Muscle of back (tissue), 11 donors: ENCODE measurements around the gene SLC4A9. TPM values are rescaled to one million over a fixed set of nuclear protein-coding genes. Genes with fewer than 3 reads are reported as not detected.
"Not testable (repeated sequence)": the region's sequence is repeated elsewhere in the genome, so short reads cannot be mapped to it uniquely, and the experiment has no call there.

Source experiments
- DNase-seq, 3 donors: peaks; one replicate each; pipeline versions ENCODE4 v3.0.0 to v3.0.0-alpha.2; 2013
- polyA plus RNA-seq, 10 donors: library from polyadenylated mRNA; unstranded; fragments of 120-200 nt; gene quantifications; one replicate each; pipeline ENCODE4 v1.2.1, GENCODE V29; 2013; ENCODE audit not compliant: insufficient read length in 10 of 10

SLC4A9 gene
- polyA plus RNA-seq, 10 donors, result 0.14 to 0.30 (median 0.17) TPM; not detected in 7

GRCh38 chr5:140398379-140398811 is 38.4 kb downstream of the SLC4A9 start:
- no peak for DNase-seq

- no peak for DNase-seq
These were observed 40.2 kb downstream of the SLC4A9 start for GRCh38 chr5:140399979-140400729.

- peak; percentile 96 to 99 (median 97) for DNase-seq
These were observed 40.9 kb downstream of the SLC4A9 start for GRCh38 chr5:140400730-140401361.

DNA sequence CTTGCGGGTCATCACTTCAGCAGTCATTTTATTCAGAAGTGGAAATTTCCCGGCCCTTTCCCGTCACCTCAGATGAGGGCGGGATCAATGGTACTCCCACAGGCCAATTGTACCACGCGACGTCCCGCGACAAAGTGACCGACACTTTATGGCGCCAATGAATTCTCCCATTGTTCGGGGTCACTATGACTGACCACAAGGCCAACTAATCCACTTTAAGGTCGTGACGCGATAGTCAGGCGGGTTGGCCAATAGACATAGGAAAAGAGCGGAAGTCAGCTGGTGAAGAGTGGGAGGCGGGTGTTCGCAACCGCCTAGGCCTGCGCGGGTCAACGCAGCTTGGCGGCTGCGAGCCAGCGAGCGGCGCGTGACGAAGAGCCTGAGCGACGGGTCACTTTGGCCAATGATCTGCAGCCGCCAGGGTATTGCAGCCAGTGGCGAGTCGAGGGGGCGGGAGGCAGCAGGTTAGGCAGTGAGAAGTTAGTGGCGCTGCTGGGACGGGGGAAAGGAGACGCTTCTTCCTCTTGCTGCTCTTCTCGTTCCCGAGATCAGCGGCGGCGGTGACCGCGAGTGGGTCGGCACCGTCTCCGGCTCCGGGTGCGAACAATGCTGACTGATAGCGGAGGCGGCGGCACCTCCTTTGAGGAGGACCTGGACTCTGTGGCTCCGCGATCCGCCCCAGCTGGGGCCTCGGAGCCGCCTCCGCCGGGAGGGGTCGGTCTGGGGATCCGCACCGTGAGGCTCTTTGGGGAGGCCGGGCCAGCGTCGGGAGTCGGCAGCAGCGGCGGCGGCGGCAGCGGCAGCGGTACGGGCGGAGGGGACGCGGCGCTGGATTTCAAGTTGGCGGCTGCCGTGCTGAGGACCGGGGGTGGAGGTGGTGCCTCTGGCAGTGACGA is 41.6 kb downstream of the SLC4A9 start, which contains the start of gene ANKHD1:
TSS of gene ANKHD1 (plus strand) at position 472 of the 896 bp plus-strand sequence. CDS start at position 607, 135 bp downstream.
- peak; percentile 100 for DNase-seq

DNA sequence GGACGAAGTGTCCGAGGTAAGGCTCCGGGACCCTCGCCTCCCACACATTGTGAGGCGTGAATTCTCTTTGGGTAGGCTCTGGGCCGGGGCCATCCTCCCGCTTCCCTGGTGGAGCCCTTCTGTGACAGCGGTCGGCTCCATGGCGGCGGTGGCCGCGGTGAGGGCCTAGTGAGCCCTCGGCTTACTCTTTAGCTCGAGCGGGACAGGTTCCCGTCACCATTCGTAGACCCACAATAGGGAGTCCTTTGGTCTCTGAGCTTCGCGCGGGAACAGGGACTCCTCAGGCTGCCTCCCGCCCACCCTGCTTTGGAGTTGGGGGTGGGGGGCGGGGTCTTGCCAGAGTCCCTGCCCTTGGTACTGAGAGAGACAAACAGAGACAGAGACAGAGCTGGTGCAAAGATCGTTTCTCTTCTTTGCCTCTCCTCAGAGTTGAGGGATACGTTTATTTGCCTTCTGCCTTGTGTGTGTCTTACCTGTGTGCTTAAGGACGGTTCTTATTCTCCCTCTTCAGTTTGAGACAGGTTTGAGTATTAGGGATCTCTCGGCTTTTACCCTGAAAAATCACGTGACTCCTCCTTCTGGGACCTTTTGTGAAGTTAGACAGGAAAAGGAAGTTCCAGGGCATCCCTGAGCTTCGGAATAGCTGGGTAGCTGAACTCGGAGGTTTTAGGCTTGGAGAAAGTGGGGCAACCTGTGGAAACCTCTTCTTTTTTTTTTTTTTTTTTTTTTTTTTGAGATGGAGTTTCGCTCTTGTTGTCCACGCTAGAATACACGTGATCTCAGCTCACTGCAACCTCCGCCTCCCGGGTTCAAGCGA is 42.5 kb downstream of the SLC4A9 start:
- DNase-seq, result peak; percentile 27 to 80 (median 55)

- no peak for DNase-seq
These were observed 43.6 kb downstream of the SLC4A9 start for GRCh38 chr5:140403613-140404012.

DNA sequence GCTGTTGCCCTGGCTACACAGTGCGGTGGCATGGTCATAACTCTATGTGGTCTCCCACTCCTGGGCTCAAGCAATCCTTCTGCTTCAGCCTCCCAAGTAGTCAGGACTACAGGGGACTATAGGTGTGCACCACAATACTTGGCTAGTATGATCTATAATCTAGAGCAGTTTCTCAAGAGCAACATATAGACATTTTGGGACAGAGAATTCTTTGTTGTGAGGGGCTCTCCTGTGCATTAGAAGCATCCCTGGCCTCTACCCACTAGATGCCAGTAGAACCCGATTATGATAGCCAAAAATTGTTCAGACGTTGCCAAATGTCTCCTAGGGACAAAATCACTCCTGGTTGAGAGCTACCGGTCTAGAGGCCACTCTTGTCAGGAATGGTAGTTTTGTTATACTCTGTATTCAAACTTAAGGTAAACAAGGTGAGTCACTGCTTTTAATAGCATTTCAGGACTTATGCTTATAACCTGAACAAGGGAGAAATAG is 48.8 kb downstream of the SLC4A9 start:
- DNase-seq, result no peak

- no peak for DNase-seq
These were observed 53.2 kb downstream of the SLC4A9 start for GRCh38 chr5:140413230-140413629.

DNA sequence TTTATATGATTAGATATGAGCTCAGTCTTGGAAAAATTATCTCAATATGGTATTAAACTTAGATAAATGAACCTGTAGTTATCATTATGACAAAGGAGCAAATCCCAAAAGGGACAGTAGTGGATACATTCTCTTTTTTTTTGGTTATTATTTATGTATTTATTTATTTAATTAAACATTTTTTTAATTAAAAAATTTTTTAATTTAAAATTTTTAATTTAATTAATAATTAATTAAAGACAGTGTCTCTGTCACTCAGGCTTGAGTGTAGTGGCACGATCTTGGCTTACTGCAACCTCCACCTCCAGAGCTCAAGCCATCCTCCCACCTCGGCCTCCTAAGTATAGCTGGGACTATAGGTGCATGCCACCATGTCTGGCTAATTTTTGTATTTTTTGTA is 57.2 kb downstream of the SLC4A9 start:
- DNase-seq, result no peak

DNA sequence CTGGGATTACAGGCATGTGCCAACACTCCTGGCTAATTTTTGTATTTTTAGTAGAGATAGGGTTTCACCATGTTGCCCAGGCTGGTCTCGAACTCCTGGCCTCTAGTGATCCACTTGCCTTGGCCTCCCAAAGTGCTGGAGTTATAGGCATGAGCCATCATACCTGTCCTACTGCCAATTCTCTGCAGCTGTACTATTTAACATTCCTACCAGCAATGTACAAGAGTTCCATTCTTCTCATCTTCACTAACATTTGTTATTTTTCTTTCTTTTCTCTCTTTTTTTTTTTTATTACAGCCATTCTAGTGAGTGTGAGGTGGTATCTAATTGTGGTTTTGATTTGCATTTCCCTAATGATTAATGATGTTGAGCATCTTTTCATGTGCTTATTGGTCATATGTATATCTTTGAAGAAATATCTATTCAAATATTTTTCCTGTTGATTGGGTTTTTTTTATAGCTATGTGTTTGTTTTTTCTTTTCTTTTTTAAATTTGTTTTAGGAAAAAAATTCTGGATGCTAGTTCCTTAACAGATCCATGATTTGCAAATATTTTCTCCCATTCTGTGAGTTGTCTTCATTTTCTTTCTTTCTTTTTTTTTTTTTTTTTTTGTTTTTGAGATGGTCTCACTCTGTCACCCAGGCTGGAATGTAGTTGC is 59.0 kb downstream of the SLC4A9 start:
- no peak for DNase-seq

GRCh38 chr5:140420226-140420570 is 60.2 kb downstream of the SLC4A9 start:
- no peak for DNase-seq

GRCh38 chr5:140420665-140421361 is 60.8 kb downstream of the SLC4A9 start:
- no peak for DNase-seq

- not testable (repeated sequence) for DNase-seq
These were observed 61.4 kb downstream of the SLC4A9 start for GRCh38 chr5:140421375-140421774.

- no peak for DNase-seq
These were observed 63.6 kb downstream of the SLC4A9 start for GRCh38 chr5:140423609-140424008.

DNA sequence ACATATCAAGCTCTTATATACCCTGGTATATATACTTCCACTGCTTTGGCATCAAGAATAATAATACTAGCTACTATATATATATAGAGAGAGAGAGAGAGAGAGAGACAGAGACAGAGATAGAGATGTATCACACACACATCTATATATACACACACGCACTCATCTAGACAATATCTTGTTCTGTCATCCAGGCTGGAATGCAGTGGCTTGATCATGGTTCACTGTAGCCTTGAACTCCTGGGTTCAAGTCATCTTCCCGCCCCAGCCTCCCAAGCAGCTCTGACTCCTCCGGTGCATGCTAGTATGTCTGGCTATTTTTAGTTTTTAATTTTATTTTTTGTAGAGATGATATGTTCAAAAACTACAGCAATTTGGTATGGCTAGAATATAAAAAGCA is 64.1 kb downstream of the SLC4A9 start:
- DNase-seq, result no peak

Other genes starting within 250 kb of the SLC4A9 start
- gene PURA, start 246.1 kb upstream of the SLC4A9 start, polyA plus RNA-seq, result 10 to 100 TPM in 2 of 10 donors, 1 to 10 TPM in 8; 8.2 to 11.9 (median 9.4) TPM
- gene IGIP, start 234.3 kb upstream of the SLC4A9 start, polyA plus RNA-seq, result 1 to 10 TPM; 4.0 to 8.7 (median 5.4) TPM
- 10 to 100 TPM; 19.6 to 40.6 (median 37.0) TPM for gene CYSTM1, start 185.0 kb upstream of the SLC4A9 start, polyA plus RNA-seq
- gene PFDN1, start 57.1 kb upstream of the SLC4A9 start, polyA plus RNA-seq, result 10 to 100 TPM; 63.7 to 88.9 (median 73.7) TPM
- gene HBEGF, start 13.6 kb upstream of the SLC4A9 start, polyA plus RNA-seq, result 10 to 100 TPM; 11.9 to 35.3 (median 16.6) TPM
- gene ANKHD1, start 41.6 kb downstream of the SLC4A9 start, polyA plus RNA-seq, result 10 to 100 TPM; 53.5 to 87.5 (median 65.3) TPM
- gene EIF4EBP3, start 187.5 kb downstream of the SLC4A9 start, polyA plus RNA-seq, result 10 to 100 TPM in 2 of 10 donors, 1 to 10 TPM in 8; 6.2 to 13.0 (median 8.0) TPM
- 10 to 100 TPM; 18.0 to 27.5 (median 21.6) TPM for gene SRA1, start 197.3 kb downstream of the SLC4A9 start, polyA plus RNA-seq
- 10 to 100 TPM; 14.4 to 43.7 (median 20.7) TPM for gene APBB3, start 204.4 kb downstream of the SLC4A9 start, polyA plus RNA-seq
- 10 to 100 TPM; 52.1 to 67.8 (median 54.6) TPM for gene SLC35A4, start 204.6 kb downstream of the SLC4A9 start, polyA plus RNA-seq